Activated gamma-delta T cell (primary cell): Measurements from ENCODE around the gene CASZ1.

Experiments
- DNase-seq: peaks from one replicate; lab custom pipeline; 2025; lab: John Stamatoyannopoulos, UW

The CASZ1 gene

GRCh38 chr1:10602936-10603335 is 193.5 kb downstream of the CASZ1 start:
- DNase-seq = no peak

DNA sequence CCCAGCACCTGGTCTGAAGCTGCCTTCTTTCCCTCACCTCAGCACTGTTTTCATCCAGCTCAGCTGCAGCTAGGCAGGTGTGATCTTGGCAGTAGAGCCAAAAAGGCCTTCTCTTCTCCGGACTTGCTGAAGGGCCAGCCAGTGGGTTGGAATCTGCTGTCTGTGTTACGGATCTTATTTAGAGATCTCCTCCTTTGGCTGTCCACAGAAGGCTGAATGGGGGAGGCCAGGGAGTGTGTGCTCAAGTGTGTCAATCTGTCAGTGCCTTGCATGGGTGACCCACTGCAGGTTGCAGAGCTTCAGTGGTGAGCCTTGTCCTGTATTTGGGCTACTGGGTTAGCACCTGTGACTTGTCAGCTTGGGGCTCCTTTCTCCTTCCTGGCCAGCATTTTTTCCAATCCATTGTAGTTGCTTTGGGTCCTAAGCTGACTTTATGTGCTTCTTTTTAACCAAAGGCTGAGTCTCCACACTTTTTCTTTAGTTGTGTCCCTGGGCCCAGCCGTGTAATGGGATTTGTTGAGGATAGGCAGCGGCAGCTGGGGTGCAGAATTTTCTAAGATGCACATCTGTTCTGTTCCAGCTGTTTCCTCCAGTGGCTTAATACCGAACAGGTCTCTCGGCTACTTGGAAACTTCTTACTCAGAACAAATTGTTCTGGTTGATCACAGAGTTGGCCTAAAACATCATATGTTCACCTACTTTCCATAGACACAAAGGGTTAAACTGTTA is 194.9 kb downstream of the CASZ1 start:
- no peak for DNase-seq

- no peak for DNase-seq
Observed at GRCh38 chr1:10599194-10599861, 197.1 kb downstream of the CASZ1 start.

- no peak for DNase-seq
Observed at GRCh38 chr1:10598389-10598702, 198.1 kb downstream of the CASZ1 start.

DNA sequence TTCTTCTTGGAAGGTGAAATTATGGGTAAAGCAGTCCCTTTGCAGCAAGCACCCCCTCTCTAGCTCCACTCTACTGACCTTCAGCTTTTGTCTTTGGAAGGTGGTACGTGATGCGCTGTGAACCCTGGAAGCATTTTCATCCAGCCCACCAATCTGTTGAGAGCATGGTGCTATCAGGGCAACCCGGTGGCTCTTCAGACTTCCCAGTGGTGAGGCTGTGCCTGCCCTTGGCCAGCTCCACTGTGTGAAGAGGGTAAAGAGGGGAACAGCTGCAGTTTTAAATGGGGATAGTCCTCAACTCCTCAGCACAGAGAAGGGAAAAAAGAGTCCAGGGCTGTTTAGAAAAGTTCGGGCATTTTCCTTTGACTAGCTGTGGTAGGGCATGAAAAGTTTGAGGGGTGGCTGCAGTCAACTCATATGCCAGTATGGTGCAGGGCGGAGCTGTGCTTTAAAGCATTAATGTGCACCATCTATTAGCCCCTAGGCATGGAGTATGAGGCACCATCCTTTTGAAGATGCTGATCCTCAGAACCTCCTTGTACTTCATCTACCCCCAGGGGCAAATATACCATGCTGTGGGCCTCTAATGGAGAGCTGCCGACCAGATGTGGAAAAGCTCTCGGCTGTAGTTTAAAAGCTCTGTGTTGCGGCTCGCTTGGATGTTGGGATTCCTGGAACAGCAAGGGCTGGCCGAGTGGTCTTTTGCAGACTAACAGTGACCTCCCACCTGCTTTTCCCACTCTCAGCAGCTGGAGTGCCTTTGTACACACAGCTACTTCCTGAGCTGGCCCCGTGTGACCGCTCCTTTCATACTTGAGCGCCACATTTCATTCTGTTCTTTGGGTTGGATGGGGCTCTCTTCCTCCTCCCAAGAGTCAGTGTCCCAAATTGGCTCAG is 198.7 kb downstream of the CASZ1 start:
- DNase-seq = no peak

DNA sequence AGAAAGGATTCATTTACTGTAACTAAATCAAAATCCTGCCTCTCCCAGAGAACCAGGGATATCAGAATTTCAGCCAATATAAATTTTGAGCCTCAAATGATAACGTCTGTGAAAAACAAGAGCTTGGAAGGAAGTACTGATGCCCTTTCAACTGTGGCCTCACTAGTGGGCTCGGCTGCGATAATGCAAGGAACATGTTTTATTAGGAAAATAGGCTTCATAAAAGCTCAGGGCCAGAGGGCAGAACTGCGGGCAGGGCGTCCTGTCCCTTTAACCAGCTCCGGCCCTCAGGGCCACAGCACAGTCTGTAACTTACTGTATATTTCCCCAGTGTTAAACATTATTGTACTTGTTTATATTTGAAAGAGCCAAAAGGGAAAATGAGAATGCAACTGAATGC is 199.7 kb downstream of the CASZ1 start:
- DNase-seq = no peak

DNA sequence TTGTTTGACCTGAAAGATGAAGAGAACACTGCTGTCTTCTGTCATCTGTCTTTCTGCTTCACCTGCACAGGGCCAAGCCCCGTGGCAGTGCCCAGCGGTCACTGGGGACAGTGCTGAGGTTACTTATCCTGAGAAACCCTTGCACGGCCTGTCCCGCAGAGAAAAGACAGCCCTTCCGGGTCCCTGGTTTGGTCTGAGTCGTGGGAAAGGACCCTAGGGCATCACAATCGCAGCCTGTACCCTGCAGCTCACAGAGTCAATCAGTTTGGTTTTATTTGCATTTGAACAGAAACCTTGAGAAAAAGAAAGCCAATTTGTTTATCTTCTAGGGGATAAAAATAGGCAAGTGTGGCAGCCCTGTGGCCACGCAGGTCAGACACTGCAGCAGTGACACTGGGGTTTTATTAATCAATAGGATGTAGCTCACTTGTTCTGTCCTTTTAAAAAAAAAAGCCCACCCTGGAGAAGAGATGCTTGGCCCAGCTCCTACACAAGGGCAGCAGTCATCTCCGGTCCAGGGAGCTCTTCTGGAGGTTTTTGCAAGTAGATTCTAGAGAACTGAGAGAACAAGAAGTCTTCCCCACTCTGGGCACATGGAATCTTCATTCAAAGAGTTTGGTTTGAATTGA is 201.7 kb downstream of the CASZ1 start:
- DNase-seq = no peak

DNA sequence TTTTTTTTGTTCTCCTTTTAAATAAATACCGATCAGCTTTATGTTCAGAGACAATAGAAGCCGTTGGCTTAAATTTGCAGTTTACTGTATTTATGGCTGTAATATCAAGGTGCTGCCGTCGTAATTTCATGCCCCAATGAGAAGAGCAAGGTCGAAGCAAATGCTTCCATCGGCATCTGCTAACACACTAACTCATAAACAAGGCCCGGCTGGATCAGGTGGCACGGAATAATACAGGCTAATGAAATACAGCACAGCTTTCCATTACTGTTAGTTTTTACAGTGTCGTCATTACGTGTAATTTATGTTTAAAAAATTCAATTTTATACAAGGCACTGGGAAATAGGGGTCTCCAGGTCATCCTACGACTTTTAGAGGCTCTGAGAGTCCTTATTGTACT is 202.7 kb downstream of the CASZ1 start:
- no peak for DNase-seq

- no peak for DNase-seq
Observed at GRCh38 chr1:10592373-10592772, 204.1 kb downstream of the CASZ1 start.

DNA sequence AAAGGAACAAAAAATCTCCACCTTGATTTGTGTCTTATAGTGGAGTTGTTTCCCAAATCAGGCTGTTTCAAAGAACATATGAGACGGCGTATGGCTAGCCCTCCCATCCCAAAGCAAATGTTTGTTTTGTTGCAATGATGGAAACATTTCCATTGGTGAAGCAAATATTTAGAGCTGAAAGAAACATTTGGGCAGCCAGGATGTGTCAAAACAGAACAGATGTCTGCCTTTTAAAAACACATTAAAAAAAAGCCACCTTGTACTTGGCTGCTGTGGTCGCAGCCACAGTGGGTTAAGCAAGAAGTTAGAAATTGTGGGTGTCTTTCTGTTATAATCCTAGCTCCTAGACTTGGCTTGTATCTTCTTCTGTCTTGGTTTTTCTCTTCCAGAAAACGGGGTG is 205.4 kb downstream of the CASZ1 start:
- no peak for DNase-seq

DNA sequence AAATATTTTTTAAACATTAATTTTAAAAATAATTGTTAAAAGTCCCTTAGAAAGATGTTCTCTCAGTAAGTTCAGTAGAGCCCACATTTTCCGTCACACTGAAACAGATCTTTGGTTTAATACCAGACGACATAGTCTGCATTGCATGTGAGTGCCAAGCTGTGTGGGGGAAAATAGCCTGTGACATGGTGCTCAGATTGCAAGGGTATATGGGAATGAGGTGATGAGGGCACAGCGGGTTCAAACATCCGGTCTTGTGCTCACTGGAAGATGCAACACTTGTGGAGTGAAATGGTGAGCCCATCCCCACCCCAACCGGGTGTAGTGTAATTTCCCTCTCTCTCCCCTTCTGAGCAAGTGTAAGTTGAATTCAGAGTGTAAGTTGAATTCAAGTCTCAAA is 207.4 kb downstream of the CASZ1 start:
- DNase-seq = no peak

- no peak for DNase-seq
Observed at GRCh38 chr1:10588640-10589039, 207.8 kb downstream of the CASZ1 start.
